ENCODE data around the gene SEMA6B. TPM values are rescaled to one million over a fixed set of nuclear protein-coding genes. Genes with fewer than 3 reads are reported as not detected.

Gene SEMA6B, protein sequence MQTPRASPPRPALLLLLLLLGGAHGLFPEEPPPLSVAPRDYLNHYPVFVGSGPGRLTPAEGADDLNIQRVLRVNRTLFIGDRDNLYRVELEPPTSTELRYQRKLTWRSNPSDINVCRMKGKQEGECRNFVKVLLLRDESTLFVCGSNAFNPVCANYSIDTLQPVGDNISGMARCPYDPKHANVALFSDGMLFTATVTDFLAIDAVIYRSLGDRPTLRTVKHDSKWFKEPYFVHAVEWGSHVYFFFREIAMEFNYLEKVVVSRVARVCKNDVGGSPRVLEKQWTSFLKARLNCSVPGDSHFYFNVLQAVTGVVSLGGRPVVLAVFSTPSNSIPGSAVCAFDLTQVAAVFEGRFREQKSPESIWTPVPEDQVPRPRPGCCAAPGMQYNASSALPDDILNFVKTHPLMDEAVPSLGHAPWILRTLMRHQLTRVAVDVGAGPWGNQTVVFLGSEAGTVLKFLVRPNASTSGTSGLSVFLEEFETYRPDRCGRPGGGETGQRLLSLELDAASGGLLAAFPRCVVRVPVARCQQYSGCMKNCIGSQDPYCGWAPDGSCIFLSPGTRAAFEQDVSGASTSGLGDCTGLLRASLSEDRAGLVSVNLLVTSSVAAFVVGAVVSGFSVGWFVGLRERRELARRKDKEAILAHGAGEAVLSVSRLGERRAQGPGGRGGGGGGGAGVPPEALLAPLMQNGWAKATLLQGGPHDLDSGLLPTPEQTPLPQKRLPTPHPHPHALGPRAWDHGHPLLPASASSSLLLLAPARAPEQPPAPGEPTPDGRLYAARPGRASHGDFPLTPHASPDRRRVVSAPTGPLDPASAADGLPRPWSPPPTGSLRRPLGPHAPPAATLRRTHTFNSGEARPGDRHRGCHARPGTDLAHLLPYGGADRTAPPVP
- 11.5 TPM for total RNA-seq

DNA sequence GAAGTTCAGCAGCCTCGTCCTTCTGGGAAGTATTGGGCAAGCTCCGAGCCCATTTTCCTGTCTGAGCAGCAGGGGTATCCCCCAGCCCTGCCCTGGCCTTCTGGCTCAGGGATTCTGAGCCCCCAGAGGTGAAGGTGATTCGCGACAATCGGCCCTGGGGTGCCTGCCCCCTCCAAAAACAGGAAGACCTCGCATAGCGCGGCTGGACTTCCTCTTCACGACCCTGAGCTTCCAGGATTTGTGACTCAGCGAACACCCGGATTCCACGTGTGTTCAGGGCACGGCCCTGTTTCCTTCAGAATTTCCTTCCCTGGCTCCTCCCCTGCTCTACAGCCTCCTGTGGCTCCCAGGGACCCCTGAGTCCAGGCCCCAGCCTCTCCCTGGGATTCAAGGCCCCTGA lies at the start of gene SEMA6B:
SEMA6B (minus strand) TSS at position 116 of the 400 bp plus-strand sequence. CDS start 1,227 bp downstream, outside the sequence.
- no peaks in the 10 kb centered on the region for H3K9me3 ChIP-seq (ENCODE audit: control insufficient read depth in 3 of 3, low read length in 3 of 3)
- peak within 1 kb of the TSS; percentile 36 to 60 (median 50) for H3K9ac ChIP-seq (ENCODE audit: low read depth in 1 of 3, low read length in 3 of 3)
- H3K36me3 ChIP-seq (ENCODE audit: control insufficient read depth in 3 of 3, insufficient read depth in 3 of 3, low read length in 3 of 3): peaks cover 0 to 4% (median 0%) of the 10 kb centered on the region in 3 donors
- peak within 1 kb of the TSS; percentile 24 to 63 (median 52) for H3K4me3 ChIP-seq (ENCODE audit: low read length in 3 of 3)
- peak within 1 kb of the TSS; percentile 80 for H3K27ac ChIP-seq (ENCODE audit: low read depth, low read length)
- no peaks in the 10 kb centered on the region for H3K27me3 ChIP-seq (ENCODE audit: control insufficient read depth in 3 of 3, insufficient read depth in 3 of 3, low read length in 3 of 3)
- peaks cover 0 to 12% (median 2%) of the 10 kb centered on the region in 3 donors for H3K4me1 ChIP-seq (ENCODE audit: control insufficient read depth in 3 of 3, insufficient read depth in 3 of 3, low read length in 3 of 3)

DNA sequence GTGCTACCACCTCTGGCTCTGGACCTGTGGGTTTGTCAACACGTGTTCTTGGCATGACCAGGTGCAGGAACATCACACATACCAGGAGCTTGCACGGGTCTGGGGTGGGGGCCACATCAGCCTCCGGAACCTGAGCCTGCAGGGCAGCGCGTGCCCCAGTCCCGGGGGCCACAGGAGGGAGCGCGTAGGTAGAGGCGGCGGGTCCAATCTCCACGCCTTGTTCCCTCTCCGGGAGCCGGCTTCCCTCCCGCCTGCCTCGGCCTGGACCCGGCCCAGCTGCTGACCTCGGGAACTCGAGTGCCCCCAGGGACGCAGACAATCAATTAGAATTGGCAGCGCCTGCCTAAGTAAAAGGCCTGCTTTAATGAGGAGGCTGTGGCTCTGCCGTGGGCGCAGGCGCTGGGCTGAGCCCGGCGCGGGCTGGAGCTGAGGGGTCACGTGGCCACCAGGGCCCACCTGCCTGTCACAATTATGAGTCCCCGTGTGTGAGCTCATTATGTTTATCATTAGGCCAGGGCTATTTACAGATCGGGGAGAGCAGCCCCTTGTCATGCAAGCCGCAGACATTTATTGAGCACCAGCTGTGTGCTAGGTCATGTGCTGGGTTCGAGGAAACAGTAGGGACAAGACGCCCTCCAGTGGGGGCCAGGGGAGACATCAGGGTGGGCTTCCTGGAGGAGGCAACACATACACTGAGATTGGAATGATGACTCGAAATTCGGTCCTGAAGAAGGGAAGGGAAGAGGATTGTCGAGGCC lies 47.6 kb upstream of the SEMA6B start:
- Histone ChIP-seq H3K36me3 (ENCODE audit: control insufficient read depth in 3 of 3, insufficient read depth in 3 of 3, low read length in 3 of 3) (no peaks in the 10 kb centered on the region), H3K27ac (ENCODE audit: low read depth, low read length) (no peak overlapping the region), H3K4me3 (ENCODE audit: low read length in 3 of 3) (peak overlapping the region in 2 of 3 donors; percentile 13 to 27), H3K27me3 (ENCODE audit: control insufficient read depth in 3 of 3, insufficient read depth in 3 of 3, low read length in 3 of 3) (peaks cover 3 to 10% (median 5%) of the 10 kb centered on the region in 3 donors), H3K9me3 (ENCODE audit: control insufficient read depth in 3 of 3, low read length in 3 of 3) (no peaks in the 10 kb centered on the region), H3K9ac (ENCODE audit: low read depth in 1 of 3, low read length in 3 of 3) (peak overlapping the region in 1 of 3 donors; percentile 45), H3K4me1 (ENCODE audit: control insufficient read depth in 3 of 3, insufficient read depth in 3 of 3, low read length in 3 of 3) (peaks cover 3 to 11% (median 11%) of the 10 kb centered on the region in 3 donors)

DNA sequence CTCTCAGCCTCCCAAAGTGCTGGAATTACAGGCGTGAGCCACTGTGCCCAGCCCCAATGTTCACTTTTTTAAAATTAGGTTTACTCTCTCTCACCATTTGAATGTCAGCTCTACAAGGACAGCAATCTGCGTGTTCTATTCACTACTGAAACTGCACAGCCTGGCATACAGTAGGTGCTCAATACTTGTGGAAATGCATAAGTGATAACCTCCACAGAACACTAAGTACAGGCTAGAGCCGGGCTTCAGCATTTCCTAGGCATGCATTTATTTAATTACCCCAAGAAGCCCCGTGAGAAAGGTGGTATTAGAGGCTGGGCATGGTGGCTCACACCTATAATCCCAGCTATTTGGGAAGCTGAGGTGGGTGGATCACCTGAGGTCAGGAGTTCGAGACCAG lies 46.7 kb upstream of the SEMA6B start:
- Histone ChIP-seq H3K4me1 (ENCODE audit: control insufficient read depth in 3 of 3, insufficient read depth in 3 of 3, low read length in 3 of 3) (peaks cover 3 to 11% (median 11%) of the 10 kb centered on the region in 3 donors), H3K9me3 (ENCODE audit: control insufficient read depth in 3 of 3, low read length in 3 of 3) (no peaks in the 10 kb centered on the region), H3K4me3 (ENCODE audit: low read length in 3 of 3) (no peak overlapping the region), H3K27me3 (ENCODE audit: control insufficient read depth in 3 of 3, insufficient read depth in 3 of 3, low read length in 3 of 3) (peaks cover 3 to 15% (median 5%) of the 10 kb centered on the region in 3 donors), H3K27ac (ENCODE audit: low read depth, low read length) (no peak overlapping the region), H3K36me3 (ENCODE audit: control insufficient read depth in 3 of 3, insufficient read depth in 3 of 3, low read length in 3 of 3) (no peaks in the 10 kb centered on the region), H3K9ac (ENCODE audit: low read depth in 1 of 3, low read length in 3 of 3) (no peak overlapping the region)

DNA sequence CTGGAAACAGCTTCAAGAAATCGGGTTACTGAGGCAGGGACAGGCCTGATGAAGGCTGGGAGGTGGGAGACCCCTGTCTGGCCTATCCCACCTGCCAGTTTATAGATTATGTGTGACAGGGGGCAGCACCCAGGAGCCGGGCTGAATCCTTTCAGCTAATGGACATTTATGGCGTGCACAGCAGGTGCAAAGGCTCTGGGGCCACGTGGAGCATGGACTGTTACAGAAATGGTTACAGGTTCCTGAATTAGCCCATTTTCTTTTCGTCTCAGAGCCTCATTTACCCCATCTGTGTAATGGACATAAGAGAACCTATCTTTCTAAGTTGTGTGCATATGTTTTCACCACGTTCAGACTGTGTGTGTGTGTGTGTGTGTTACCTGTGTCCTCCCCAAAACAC lies 45.4 kb upstream of the SEMA6B start:
- Histone ChIP-seq H3K36me3 (ENCODE audit: control insufficient read depth in 3 of 3, insufficient read depth in 3 of 3, low read length in 3 of 3) (no peaks in the 10 kb centered on the region), H3K4me1 (ENCODE audit: control insufficient read depth in 3 of 3, insufficient read depth in 3 of 3, low read length in 3 of 3) (peaks cover 3 to 8% (median 7%) of the 10 kb centered on the region in 3 donors), H3K9me3 (ENCODE audit: control insufficient read depth in 3 of 3, low read length in 3 of 3) (no peaks in the 10 kb centered on the region), H3K27me3 (ENCODE audit: control insufficient read depth in 3 of 3, insufficient read depth in 3 of 3, low read length in 3 of 3) (peaks cover 10 to 24% (median 13%) of the 10 kb centered on the region in 3 donors), H3K27ac (ENCODE audit: low read depth, low read length) (no peak overlapping the region), H3K4me3 (ENCODE audit: low read length in 3 of 3) (no peak overlapping the region), H3K9ac (ENCODE audit: low read depth in 1 of 3, low read length in 3 of 3) (no peak overlapping the region)

DNA sequence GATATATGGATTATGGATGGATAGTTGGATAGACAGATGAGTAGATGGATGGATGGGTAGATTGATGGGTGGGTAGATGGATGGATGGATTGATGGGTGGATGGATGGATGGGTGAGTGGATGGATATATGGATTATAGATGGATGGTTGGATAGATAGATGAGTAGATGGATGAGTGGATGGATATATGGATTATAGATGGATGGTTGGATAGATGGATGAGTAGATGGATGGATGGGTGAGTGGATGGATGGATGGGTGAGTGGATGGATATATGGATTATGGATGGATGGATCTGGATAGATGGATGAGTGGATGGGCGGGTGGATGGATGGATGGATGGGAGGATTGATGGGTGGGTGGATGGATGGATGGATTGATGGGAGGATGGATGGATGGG lies 43.4 kb upstream of the SEMA6B start:
- H3K27ac ChIP-seq (ENCODE audit: low read depth, low read length): no peak overlapping the region
- H3K9me3 ChIP-seq (ENCODE audit: control insufficient read depth in 3 of 3, low read length in 3 of 3): no peaks in the 10 kb centered on the region
- no peak overlapping the region for H3K9ac ChIP-seq (ENCODE audit: low read depth in 1 of 3, low read length in 3 of 3)
- no peaks in the 10 kb centered on the region for H3K36me3 ChIP-seq (ENCODE audit: control insufficient read depth in 3 of 3, insufficient read depth in 3 of 3, low read length in 3 of 3)
- H3K4me3 ChIP-seq (ENCODE audit: low read length in 3 of 3): no peak overlapping the region
- peaks cover 3 to 10% (median 5%) of the 10 kb centered on the region in 3 donors for H3K4me1 ChIP-seq (ENCODE audit: control insufficient read depth in 3 of 3, insufficient read depth in 3 of 3, low read length in 3 of 3)
- H3K27me3 ChIP-seq (ENCODE audit: control insufficient read depth in 3 of 3, insufficient read depth in 3 of 3, low read length in 3 of 3): peaks cover 24 to 36% (median 26%) of the 10 kb centered on the region in 3 donors

DNA sequence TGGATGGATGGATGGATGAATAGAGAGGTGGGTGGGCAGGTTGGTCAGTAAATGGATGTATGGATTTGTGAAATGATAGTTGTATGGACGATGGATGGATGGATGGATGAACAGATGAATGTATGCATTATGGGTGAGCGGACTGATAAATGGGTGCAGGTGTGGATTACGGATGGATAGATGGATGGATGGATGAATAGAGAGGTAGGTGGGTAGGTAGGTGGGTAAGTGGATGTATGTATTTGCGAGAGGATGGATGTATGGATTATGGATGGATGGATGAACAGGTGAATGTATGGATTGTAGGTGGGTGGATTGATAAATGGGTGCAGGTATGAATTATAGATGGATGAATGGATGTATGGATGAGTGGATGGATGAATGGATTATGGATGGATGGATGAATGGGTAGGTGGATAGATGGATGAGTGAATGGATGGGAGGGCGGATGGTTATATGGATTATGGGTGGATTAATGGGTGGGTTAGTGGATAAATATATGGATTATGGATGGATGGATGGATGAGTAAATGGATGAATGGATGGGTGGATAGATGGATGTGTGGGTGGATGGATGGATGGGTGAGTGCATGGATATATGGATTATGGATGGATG lies 42.8 kb upstream of the SEMA6B start:
- Histone ChIP-seq H3K4me3 (ENCODE audit: low read length in 3 of 3) (no peak overlapping the region), H3K27ac (ENCODE audit: low read depth, low read length) (no peak overlapping the region), H3K27me3 (ENCODE audit: control insufficient read depth in 3 of 3, insufficient read depth in 3 of 3, low read length in 3 of 3) (peaks cover 28 to 39% (median 29%) of the 10 kb centered on the region in 3 donors), H3K36me3 (ENCODE audit: control insufficient read depth in 3 of 3, insufficient read depth in 3 of 3, low read length in 3 of 3) (no peaks in the 10 kb centered on the region), H3K9ac (ENCODE audit: low read depth in 1 of 3, low read length in 3 of 3) (no peak overlapping the region), H3K4me1 (ENCODE audit: control insufficient read depth in 3 of 3, insufficient read depth in 3 of 3, low read length in 3 of 3) (peaks cover 3 to 9% (median 5%) of the 10 kb centered on the region in 3 donors), H3K9me3 (ENCODE audit: control insufficient read depth in 3 of 3, low read length in 3 of 3) (no peaks in the 10 kb centered on the region)

DNA sequence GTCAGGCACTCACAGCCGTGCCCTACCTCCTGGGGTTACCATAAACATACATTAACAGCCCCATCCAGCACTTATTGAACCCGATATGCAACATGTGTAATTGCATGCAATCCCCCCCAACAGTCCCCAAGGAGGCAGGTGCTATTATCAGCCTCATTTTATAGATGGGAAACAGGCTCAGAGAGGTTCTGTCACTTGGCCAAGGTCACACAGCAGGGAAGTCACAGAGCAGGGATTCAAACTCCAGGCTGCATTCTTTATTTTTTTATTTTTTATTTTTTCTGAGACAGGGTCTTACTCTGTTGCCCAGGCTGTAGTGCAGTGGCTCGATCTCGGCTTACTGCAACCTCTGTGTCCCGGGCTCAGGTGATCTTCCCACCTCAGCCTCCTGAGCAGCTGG lies 41.4 kb upstream of the SEMA6B start:
- Histone ChIP-seq H3K4me1 (ENCODE audit: control insufficient read depth in 3 of 3, insufficient read depth in 3 of 3, low read length in 3 of 3) (peaks cover 0 to 3% (median 2%) of the 10 kb centered on the region in 3 donors), H3K9ac (ENCODE audit: low read depth in 1 of 3, low read length in 3 of 3) (no peak overlapping the region), H3K36me3 (ENCODE audit: control insufficient read depth in 3 of 3, insufficient read depth in 3 of 3, low read length in 3 of 3) (no peaks in the 10 kb centered on the region), H3K9me3 (ENCODE audit: control insufficient read depth in 3 of 3, low read length in 3 of 3) (no peaks in the 10 kb centered on the region), H3K27me3 (ENCODE audit: control insufficient read depth in 3 of 3, insufficient read depth in 3 of 3, low read length in 3 of 3) (peaks cover 29 to 43% (median 40%) of the 10 kb centered on the region in 3 donors), H3K4me3 (ENCODE audit: low read length in 3 of 3) (no peak overlapping the region), H3K27ac (ENCODE audit: low read depth, low read length) (no peak overlapping the region)

DNA sequence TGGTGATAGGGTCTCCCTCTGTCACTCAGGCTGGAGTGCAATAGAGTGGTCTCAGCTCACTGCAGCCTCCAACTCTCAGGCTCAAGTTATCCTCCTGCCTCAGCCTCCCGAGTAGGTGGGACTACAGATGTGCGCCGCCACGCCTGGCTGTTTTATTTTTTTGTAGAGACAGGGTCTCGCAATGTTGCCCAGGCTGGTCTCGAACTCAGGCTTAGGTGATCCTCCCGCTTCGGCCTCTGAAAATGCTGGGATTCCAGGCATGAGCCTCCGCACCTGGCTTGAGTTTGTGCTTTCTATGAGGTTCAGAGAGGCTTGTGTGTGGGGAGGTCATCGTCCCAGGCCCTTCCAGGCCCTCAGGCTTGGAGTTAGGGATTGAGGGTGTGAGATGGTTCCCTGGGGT lies 40.6 kb upstream of the SEMA6B start:
- peaks cover 30 to 42% (median 40%) of the 10 kb centered on the region in 3 donors for H3K27me3 ChIP-seq (ENCODE audit: control insufficient read depth in 3 of 3, insufficient read depth in 3 of 3, low read length in 3 of 3)

DNA sequence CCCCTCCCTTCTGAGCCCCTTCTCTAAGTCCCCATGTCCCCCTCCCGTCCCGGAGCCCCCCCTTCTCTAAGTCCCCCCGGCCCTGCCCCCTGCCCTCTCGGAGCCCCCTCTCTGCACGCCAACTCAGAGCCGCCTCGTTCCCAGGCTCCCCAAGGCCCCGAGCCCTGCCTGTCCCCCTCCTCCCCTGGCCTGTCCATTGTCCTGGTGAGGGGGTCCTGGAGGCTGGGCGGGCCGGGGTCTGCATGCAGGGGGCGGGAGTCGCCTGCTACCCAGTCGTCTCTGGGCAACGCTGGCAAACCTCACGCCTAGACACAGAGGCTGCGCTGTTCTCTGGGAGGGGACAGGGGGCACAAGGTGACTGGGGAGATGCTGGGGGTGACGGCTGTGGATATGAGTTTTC lies 39.2 kb upstream of the SEMA6B start:
- peaks cover 30 to 42% (median 37%) of the 10 kb centered on the region in 3 donors for H3K27me3 ChIP-seq (ENCODE audit: control insufficient read depth in 3 of 3, insufficient read depth in 3 of 3, low read length in 3 of 3)
- no peak overlapping the region for H3K4me3 ChIP-seq (ENCODE audit: low read length in 3 of 3)
- no peak overlapping the region for H3K27ac ChIP-seq (ENCODE audit: low read depth, low read length)

More for the DNA sequence above, 40.6 kb upstream of the SEMA6B start:
- no peaks in the 10 kb centered on the region for H3K36me3 ChIP-seq (ENCODE audit: control insufficient read depth in 3 of 3, insufficient read depth in 3 of 3, low read length in 3 of 3)
- no peak overlapping the region for H3K9ac ChIP-seq (ENCODE audit: low read depth in 1 of 3, low read length in 3 of 3)
- H3K4me1 ChIP-seq (ENCODE audit: control insufficient read depth in 3 of 3, insufficient read depth in 3 of 3, low read length in 3 of 3): peaks cover 0 to 3% (median 2%) of the 10 kb centered on the region in 3 donors
- H3K27ac ChIP-seq (ENCODE audit: low read depth, low read length): no peak overlapping the region
- no peak overlapping the region for H3K4me3 ChIP-seq (ENCODE audit: low read length in 3 of 3)
- no peaks in the 10 kb centered on the region for H3K9me3 ChIP-seq (ENCODE audit: control insufficient read depth in 3 of 3, low read length in 3 of 3)

More for the DNA sequence above, 39.2 kb upstream of the SEMA6B start:
- no peaks in the 10 kb centered on the region for H3K9me3 ChIP-seq (ENCODE audit: control insufficient read depth in 3 of 3, low read length in 3 of 3)
- no peak overlapping the region for H3K9ac ChIP-seq (ENCODE audit: low read depth in 1 of 3, low read length in 3 of 3)
- H3K4me1 ChIP-seq (ENCODE audit: control insufficient read depth in 3 of 3, insufficient read depth in 3 of 3, low read length in 3 of 3): peaks cover 0 to 3% (median 2%) of the 10 kb centered on the region in 3 donors
- no peaks in the 10 kb centered on the region for H3K36me3 ChIP-seq (ENCODE audit: control insufficient read depth in 3 of 3, insufficient read depth in 3 of 3, low read length in 3 of 3)
